Psoas muscle (tissue), 8 donors: ENCODE data around the gene MCCD1. TPM values are rescaled to one million over a fixed set of nuclear protein-coding genes. Genes with fewer than 3 reads are reported as not detected.
A peak's percentile ranks its signal among the peaks of the same experiment; 100 is the strongest.

ENCODE experiments used
- ATAC-seq, 4 donors: fragments of 200-7000 bp; cut with Tn5 transposase; one replicate each; pipeline ENCODE4 v1.9.1; 2020; ENCODE audit warnings: moderate library complexity in 3 of 4, mild to moderate bottlenecking in 2 of 4
- DNase-seq, 2 donors: peaks; one replicate each; pipeline ENCODE4 v3.0.0-alpha.2; 2020
- H3K27ac ChIP-seq: fragments of 200-600 bp; one replicate; pipeline ENCODE4 v1.8.0; 2022
- H3K27me3 ChIP-seq, 3 donors: fragments of 200-600 bp in 1 of 3; one replicate each; pipeline versions ENCODE4 v1.6.1 to v1.8.0; 2013 to 2022; ENCODE audit warnings: low read length in 2 of 3, mild to moderate bottlenecking in 2 of 3, moderate library complexity in 1 of 3; ENCODE audit not compliant: insufficient read depth in 3 of 3
- H3K36me3 ChIP-seq, 2 donors: fragments of 200-600 bp in 1 of 2; one replicate each; pipeline versions ENCODE4 v1.6.1 to v1.8.0; 2013 to 2022; ENCODE audit warnings: low read depth in 1 of 2, mild to moderate bottlenecking in 1 of 2, moderate library complexity in 1 of 2; ENCODE audit not compliant: insufficient read depth in 1 of 2
- H3K4me1 ChIP-seq: fragments of 200-600 bp; one replicate; pipeline ENCODE4 v1.8.0; 2022
- H3K4me3 ChIP-seq: fragments of 200-600 bp; one replicate; pipeline ENCODE4 v1.8.0; 2022; ENCODE audit warnings: mild to moderate bottlenecking
- H3K9me3 ChIP-seq: fragments of 200-600 bp; one replicate; pipeline ENCODE4 v1.8.0; 2022
- WGBS, 3 donors: extraction: QIAGEN DNeasy Blood & Tissue Kit; methylation state at CpG; one replicate each; pipeline versions ENCODE4 v1.1.6 to v1.1.7; 2013; 5-methylcytosine and 5-hydroxymethylcytosine counted together
- intact Hi-C, 2 donors: fragments of 100-400 bp; cut with DNase I; formaldehyde crosslinking; loops; one replicate each; pipeline versions ENCODE4 v1.11.0 to v1.14.2; 2022
- polyA plus RNA-seq, 3 donors: library from polyadenylated mRNA; stranded (reverse); fragments of 200-250 nt; gene quantifications; one replicate each; pipeline ENCODE4 v1.2.3, GENCODE V29; 2013
- total RNA-seq, 4 donors: library from RNA; stranded (reverse); fragmentation: NEBNext Ultra II Directional in 2 of 4; extraction: Animal tissue kit (Norgen Biotek cat#: 25700) in 2 of 4; gene quantifications; one replicate each; pipeline versions ENCODE4 v1.2.1 to v1.2.4, GENCODE V29; 2021 to 2023
- TF ChIP-seq, protein P1 (sequence below): fragments of 200-600 bp; IDR thresholded peaks from one replicate; pipeline ENCODE4 v1.8.0; 2022; ENCODE audit warnings: antibody characterized with exemption
- donor health status: healthy with polysubstance abuse.
- donor health status: DM: no; HTN: no; CAD: no; lungs with moderate emphysema.
- donor health status: Bipolar disorder and iron deficiency.
- donor health status: healthy.
- donor health status: DM: yes; HTN: yes; CAD: no.
- donor health status: DM: no; HTN: no; CAD: no.
- donor health status: DM: no; HTN: no; CAD: no.
- donor health status: DM: yes; HTN: yes; CAD: no.

The MCCD1 gene
- total and polyA plus RNA-seq, 7 donors, result not detected

DNA sequence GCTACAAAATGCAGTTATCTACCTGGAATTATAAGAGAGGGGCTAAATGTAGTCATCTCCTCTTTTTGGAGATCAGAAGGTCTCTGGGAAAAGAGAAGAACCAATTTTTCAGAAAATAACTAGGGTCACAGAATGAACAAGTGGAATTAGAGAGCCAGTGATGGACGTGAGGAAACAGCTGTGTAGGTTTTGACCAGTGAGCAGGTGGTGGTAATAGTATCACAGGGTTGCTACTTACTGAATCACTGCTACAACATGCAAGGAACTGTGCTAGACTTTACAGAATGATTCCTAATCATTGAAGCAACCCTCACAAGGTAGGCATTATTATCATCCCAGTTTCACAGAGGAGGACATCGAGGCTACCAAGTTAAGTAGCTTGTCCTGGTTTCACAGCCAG is 15.9 kb downstream of the MCCD1 start:
- H3K4me1 ChIP-seq, result peaks cover 30% of the 10 kb centered on the region
- no peak overlapping the region for H3K27ac ChIP-seq
- no peak overlapping the region for H3K4me3 ChIP-seq
- peaks cover 7 to 18% of the 10 kb centered on the region in 2 donors for H3K36me3 ChIP-seq
- DNase-seq (no peak), ATAC-seq (no peak)
- intact Hi-C loops, result loop anchor here (5.0 to 10.0 kb wide), 8 partner anchors 38 to 420 kb away; partner anchors contain the start of genes LTB (in 2 of the 2), AIF1 (in 1 of the 2), C6orf47 (in 1 of the 2) and EHMT2 (in 1 of the 2)
- WGBS, 3 donors, result 53 to 56% (median 56%) methylated on average over 2 of the region's 2 CpGs
- H3K27me3 ChIP-seq, result no peaks in the 10 kb centered on the region
- no peaks in the 10 kb centered on the region for H3K9me3 ChIP-seq
- TF ChIP-seq, protein P1, sequence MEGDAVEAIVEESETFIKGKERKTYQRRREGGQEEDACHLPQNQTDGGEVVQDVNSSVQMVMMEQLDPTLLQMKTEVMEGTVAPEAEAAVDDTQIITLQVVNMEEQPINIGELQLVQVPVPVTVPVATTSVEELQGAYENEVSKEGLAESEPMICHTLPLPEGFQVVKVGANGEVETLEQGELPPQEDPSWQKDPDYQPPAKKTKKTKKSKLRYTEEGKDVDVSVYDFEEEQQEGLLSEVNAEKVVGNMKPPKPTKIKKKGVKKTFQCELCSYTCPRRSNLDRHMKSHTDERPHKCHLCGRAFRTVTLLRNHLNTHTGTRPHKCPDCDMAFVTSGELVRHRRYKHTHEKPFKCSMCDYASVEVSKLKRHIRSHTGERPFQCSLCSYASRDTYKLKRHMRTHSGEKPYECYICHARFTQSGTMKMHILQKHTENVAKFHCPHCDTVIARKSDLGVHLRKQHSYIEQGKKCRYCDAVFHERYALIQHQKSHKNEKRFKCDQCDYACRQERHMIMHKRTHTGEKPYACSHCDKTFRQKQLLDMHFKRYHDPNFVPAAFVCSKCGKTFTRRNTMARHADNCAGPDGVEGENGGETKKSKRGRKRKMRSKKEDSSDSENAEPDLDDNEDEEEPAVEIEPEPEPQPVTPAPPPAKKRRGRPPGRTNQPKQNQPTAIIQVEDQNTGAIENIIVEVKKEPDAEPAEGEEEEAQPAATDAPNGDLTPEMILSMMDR, result no peak

DNA sequence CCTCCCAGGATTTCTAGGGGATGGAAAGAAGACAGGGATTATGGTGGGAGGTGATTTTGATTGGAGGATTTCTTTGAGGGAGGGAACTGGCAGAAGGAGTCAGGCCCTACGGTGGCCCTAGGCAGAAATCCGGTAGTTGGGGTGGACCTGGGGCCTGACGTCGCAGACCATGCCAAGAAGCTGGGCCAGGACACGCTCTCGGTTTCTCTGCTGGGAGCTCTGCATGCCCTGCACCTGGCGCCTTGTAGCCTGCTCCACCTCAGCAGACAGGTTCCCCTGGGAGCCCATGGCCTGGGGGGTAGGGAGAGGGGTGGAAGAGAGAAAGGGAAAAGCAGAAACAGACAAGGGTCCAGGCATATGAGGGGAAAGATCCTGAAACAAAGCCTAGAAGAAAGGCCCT is 16.5 kb downstream of the MCCD1 start:
- peaks cover 24% of the 10 kb centered on the region for H3K4me1 ChIP-seq
- TF ChIP-seq, protein P1, result no peak
- WGBS, 3 donors, result 61 to 69% (median 66%) methylated on average over 7 of the region's 7 CpGs
- intact Hi-C loops, result loop anchor here (5.0 to 10.0 kb wide), 7 partner anchors 37 to 420 kb away; partner anchors contain the start of genes LTB (in 2 of the 2), AIF1 (in 1 of the 2), C6orf47 (in 1 of the 2) and EHMT2 (in 1 of the 2)
- DNase-seq (no peak), ATAC-seq (no peak)
- H3K27ac ChIP-seq, result no peak overlapping the region
- peaks cover 4 to 18% of the 10 kb centered on the region in 2 donors for H3K36me3 ChIP-seq
- no peaks in the 10 kb centered on the region for H3K27me3 ChIP-seq
- H3K4me3 ChIP-seq, result no peak overlapping the region
- no peaks in the 10 kb centered on the region for H3K9me3 ChIP-seq

DNA sequence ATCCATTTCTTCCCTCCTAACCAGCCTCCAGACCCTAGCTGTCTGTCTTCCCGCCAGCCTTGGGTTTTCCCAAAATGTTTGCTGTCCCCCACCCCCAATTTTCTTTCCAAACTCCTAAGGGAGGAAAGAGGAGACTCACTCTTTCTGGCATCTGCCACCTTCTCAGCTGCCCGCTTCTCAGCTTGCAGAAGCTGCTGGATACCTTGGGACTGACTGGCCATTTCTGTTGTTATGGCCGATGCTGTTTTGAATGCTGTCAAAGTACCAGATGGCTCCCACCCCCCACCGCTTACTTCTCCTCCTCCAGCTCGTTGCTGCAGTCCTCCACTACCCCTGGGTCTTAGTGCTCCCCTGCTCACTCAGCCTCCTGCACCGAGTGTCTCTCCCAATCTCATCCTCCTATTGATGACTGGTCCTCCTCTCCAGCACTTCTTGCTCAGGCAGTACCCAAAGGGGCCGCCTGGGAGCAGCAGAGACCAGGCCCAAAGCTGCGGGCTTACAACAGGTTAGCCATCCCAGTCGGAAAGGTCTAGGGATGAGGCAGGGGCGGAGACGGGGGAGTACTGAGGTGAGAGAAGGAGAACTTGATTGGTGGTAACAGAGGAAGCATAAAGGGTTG is 17.7 kb downstream of the MCCD1 start, which contains the start of gene ATP6V1G2:
Gene ATP6V1G2, minus strand, starts transcription at position 270 of the 619 bp plus-strand sequence. Its CDS starts 49 bp downstream, at position 221.
- 4 to 8% (median 6%) methylated on average over 11 of the region's 11 CpGs for WGBS, 3 donors
- DNase-seq (peak; percentile 88 to 92), ATAC-seq (peak; percentile 80 to 84 (median 82))
- intact Hi-C loops, result loop anchor here (1.0 to 10.0 kb wide), 9 partner anchors 36 to 418 kb away; partner anchors contain the start of genes LTB (in 2 of the 2), AIF1 (in 1 of the 2), C6orf47 (in 1 of the 2) and EHMT2 (in 1 of the 2)
- TF ChIP-seq, protein P1, result peak; percentile 94
- Histone ChIP-seq H3K4me3 (peak within 1 kb of the TSS; percentile 71), H3K4me1 (peaks cover 19% of the 10 kb centered on the region), H3K27ac (peak within 1 kb of the TSS; percentile 86), H3K9me3 (no peaks in the 10 kb centered on the region), H3K27me3 (no peaks in the 10 kb centered on the region), H3K36me3 (peaks cover 2 to 29% of the 10 kb centered on the region in 2 donors)

DNA sequence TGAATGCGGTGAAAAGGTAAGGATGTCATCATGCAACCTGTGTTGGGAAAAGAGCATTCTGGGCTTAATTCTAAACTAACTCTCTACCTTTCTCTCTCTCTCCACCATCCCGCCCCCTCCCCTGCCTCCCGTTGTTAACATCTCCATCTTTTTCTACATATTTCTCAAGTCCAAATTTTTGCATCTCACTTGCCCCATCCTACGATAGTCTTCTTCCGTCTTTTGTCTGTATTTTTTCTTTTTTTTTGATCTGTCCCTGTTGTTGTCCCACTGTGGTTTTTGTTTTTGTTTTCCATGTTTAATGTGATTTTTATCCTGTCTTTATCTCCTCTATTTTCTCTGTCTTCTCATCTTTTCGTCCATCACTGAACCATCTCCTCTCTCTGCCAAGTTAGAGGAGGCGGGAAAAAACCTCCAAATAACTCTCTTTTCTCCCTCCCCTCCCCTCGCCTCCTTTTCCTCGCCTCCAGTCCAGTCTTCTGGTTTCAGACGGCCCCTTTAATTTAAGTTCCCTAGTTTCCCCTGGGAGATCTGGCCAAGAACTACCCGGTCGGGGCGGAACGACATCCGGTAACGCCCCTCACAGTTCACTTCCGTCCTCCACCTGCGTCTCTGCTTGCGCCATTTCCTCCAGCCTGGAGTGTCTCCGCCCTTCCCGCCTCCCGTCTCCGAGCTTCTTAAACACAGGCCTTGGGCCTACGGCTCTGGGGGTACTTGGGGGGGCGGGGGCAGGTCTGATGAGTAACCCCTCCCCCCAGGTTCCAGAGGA is 18.4 kb downstream of the MCCD1 start, which contains the start of gene NFKBIL1:
Gene NFKBIL1, plus strand, starts transcription at position 651 of the 769 bp plus-strand sequence. Its CDS starts 87 bp downstream, at position 738.
- peak within 1 kb of the TSS; percentile 71 for H3K4me3 ChIP-seq
- no peaks in the 10 kb centered on the region for H3K27me3 ChIP-seq
- no peaks in the 10 kb centered on the region for H3K9me3 ChIP-seq
- WGBS, 3 donors, result 0% methylated on average over 25 of the region's 25 CpGs
- H3K4me1 ChIP-seq, result peaks cover 19% of the 10 kb centered on the region
- DNase-seq (peak; percentile 95 to 97), ATAC-seq (peak; percentile 96 to 97 (median 96))
- H3K36me3 ChIP-seq, result peaks cover 2 to 35% of the 10 kb centered on the region in 2 donors
- intact Hi-C loops, result loop anchor here (1.0 to 10.0 kb wide), 9 partner anchors 35 to 418 kb away; partner anchors contain the start of genes LTB (in 2 of the 2), AIF1 (in 1 of the 2), C6orf47 (in 1 of the 2) and EHMT2 (in 1 of the 2)
- peak within 1 kb of the TSS; percentile 86 for H3K27ac ChIP-seq
- TF ChIP-seq, protein P1, result no peak
